Ectodermal cell (in vitro differentiated cells): ENCODE results near the gene KCNJ9.

Experiments used
- H3K27ac ChIP-seq: 2 replicates; pipeline ENCODE4 v1.7.0; 2013; ENCODE audit warnings: mild to moderate bottlenecking, low read depth, low read length; ENCODE audit not compliant: insufficient read depth, poor library complexity, severe bottlenecking
- H3K27me3 ChIP-seq: 2 replicates; pipeline ENCODE4 v1.7.0; 2013; ENCODE audit warnings: mild to moderate bottlenecking, low read length; ENCODE audit not compliant: insufficient read depth, control insufficient read depth, poor library complexity, severe bottlenecking
- H3K36me3 ChIP-seq: one replicate; pipeline ENCODE4 v1.7.0; 2013; ENCODE audit warnings: low read length; ENCODE audit not compliant: control insufficient read depth, insufficient read depth
- H3K4me1 ChIP-seq: one replicate; pipeline ENCODE4 v1.7.0; 2013; ENCODE audit warnings: low read length; ENCODE audit not compliant: control insufficient read depth, insufficient read depth
- H3K4me3 ChIP-seq: 2 replicates; pipeline ENCODE4 v1.7.0; 2013; ENCODE audit warnings: low read depth, low read length, control low read depth; ENCODE audit not compliant: insufficient read depth
- H3K9me3 ChIP-seq: 2 replicates; pipeline ENCODE4 v1.7.0; 2013; ENCODE audit warnings: mild to moderate bottlenecking, low read length, moderate library complexity; ENCODE audit not compliant: control insufficient read depth
- WGBS, 2 experiments: methylation state at CpG; one replicate each; pipeline ENCODE4 v1.1.7; 2013; ENCODE audit warnings: missing lambda C conversion rate in 2 of 2; 5-methylcytosine and 5-hydroxymethylcytosine counted together

The KCNJ9 gene

GRCh38 chr1:160095382-160096105 lies 14.2 kb downstream of the KCNJ9 start:
- Histone ChIP-seq H3K36me3 (no peaks in the 10 kb centered on the region), H3K4me3 (no peak overlapping the region), H3K9me3 (no peaks in the 10 kb centered on the region), H3K27me3 (peaks cover 16% of the 10 kb centered on the region), H3K27ac (no peak overlapping the region), H3K4me1 (peaks cover 23% of the 10 kb centered on the region)
- WGBS, 2 experiments: 70 to 76% methylated on average over 4 of the region's 4 CpGs

DNA sequence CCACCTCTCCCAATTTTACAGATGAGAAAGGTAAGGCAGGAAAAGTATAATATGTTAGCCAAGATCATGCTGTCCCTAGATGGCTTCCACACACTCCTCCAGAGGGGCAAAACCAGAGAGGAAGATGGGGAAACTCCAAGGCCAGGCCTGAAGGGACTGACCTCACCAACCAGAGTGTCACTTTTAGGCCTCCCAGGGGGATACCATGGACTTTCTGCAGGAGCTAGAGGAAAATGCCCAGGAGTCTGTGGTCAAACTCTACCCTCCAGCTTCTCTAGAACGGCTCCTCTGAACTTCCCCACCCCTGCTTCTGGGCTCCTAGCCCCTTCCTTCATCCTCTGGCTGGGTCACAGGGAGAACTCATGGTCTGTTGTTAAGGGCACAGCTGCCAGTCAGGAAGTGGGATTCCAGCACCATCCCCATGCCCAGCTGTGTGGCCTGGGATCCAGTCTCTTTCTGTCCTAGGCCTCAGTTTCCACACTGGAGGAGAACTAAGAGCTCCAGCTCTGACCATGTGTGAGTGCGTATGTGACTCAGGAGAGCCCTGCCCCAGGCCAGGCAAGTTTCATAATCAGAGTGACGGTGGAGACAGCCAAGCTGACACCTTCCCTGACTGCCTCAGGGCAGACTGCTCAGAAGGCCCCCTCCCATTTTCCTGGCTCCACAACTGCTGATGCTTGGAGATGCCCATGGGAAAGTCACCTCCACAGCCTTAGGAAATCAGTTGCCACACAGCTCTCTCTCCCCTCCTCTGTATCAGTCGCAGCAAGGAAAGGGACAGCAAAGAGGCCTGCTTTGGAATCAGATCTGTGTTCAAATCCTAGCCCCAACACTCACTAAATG lies 15.2 kb downstream of the KCNJ9 start:
- peaks cover 16% of the 10 kb centered on the region for H3K27me3 ChIP-seq
- peaks cover 27% of the 10 kb centered on the region for H3K4me1 ChIP-seq
- H3K27ac ChIP-seq: no peak overlapping the region
- no peaks in the 10 kb centered on the region for H3K9me3 ChIP-seq
- WGBS, 2 experiments: 83 to 87% methylated on average over 4 of the region's 4 CpGs
- no peak overlapping the region for H3K4me3 ChIP-seq
- no peaks in the 10 kb centered on the region for H3K36me3 ChIP-seq

DNA sequence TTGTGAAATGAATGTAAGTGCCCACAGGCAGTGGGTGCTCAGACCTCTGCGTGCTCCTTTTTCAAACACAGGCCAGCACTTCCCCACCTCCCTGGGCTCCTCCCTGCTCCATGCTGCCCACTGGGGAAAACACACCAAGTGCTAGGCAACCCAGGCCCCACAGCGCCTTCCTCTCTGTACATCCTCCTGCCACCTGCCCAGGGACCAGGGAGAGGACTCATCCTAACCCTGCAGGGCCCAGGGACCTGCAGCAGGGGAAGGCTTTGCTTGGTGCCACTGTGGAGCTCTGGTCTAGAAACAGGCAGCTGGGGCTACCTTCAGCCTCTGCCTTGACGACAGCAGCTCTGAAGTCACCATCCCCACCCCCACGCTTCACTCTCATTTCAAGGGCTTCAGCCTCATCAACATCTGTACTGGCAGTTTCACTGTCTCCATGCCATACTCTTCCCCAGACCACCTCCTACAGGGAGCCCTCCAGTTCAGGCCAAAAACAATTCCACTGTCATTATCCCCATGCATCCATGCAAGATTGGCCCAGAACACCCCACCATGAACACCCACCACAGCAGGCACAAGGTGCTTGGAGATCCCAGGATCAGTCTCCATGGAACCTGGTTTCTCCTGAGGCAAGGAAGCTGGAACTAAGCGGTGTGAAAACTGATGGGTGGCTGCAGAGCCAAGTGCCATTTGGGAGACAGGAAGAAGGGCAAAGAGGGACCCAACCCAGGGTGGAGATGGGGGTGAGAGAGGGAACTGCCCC lies 16.0 kb downstream of the KCNJ9 start:
- Histone ChIP-seq H3K27ac (no peak overlapping the region), H3K27me3 (peaks cover 16% of the 10 kb centered on the region), H3K9me3 (no peaks in the 10 kb centered on the region), H3K4me3 (peak overlapping the region; percentile 61), H3K36me3 (no peaks in the 10 kb centered on the region), H3K4me1 (peaks cover 34% of the 10 kb centered on the region)
- WGBS, 2 experiments: 52 to 60% methylated on average over 5 of the region's 5 CpGs

GRCh38 chr1:160097911-160098851 lies 16.8 kb downstream of the KCNJ9 start, which contains the start of gene IGSF8:
Gene IGSF8 (minus strand): TSS chr1:160098619. CDS start chr1:160098472, 147 bp downstream.
- Histone ChIP-seq H3K4me1 (peaks cover 42% of the 10 kb centered on the region), H3K4me3 (peak within 1 kb of the TSS; percentile 61), H3K27ac (no peak within 1 kb of the TSS), H3K9me3 (no peaks in the 10 kb centered on the region), H3K36me3 (no peaks in the 10 kb centered on the region), H3K27me3 (peaks cover 16% of the 10 kb centered on the region)
- WGBS, 2 experiments: 6% methylated on average over 61 to 63 of the region's 64 CpGs

- Histone ChIP-seq H3K4me3 (peak overlapping the region; percentile 38), H3K27ac (no peak overlapping the region), H3K9me3 (no peaks in the 10 kb centered on the region), H3K36me3 (no peaks in the 10 kb centered on the region), H3K27me3 (peaks cover 16% of the 10 kb centered on the region), H3K4me1 (peaks cover 50% of the 10 kb centered on the region)
- WGBS, 2 experiments: 7 to 10% methylated on average over 34 to 40 of the region's 40 CpGs
Measured at GRCh38 chr1:160098852-160099561, 17.7 kb downstream of the KCNJ9 start.

DNA sequence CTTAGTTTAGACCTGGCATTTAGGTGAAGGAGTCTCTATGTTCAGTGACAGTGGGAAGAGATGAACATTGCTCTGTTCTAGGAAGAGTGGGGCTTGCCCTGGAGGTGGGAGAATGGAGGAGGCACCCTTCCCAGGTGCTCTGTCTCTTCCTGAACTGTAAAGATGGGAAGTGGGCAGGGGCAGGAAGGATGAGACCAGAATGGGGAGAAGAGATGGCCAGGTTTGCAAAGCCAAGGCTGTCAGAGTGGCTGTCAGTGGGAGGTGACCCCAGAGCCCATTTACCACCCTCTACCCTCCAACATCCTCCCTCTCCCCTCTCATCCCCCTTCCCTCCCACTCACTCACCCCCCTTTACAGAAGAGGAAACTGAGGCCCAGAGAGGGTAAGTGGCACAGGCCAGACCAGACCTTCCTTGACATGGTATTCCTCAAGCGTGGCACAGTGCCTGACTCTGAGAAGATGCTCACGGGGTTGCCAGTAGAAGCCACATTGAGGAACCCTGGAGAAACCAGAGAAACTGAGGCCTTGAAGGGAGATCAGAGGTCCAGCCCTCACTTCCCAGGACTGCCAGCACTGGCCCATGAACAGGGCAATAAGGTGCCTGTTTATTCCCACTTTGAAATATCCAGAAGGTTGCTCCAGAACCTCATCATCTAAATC lies 18.5 kb downstream of the KCNJ9 start:
- Histone ChIP-seq H3K4me1 (peaks cover 59% of the 10 kb centered on the region), H3K27ac (no peak overlapping the region), H3K36me3 (no peaks in the 10 kb centered on the region), H3K9me3 (no peaks in the 10 kb centered on the region), H3K27me3 (peaks cover 16% of the 10 kb centered on the region), H3K4me3 (no peak overlapping the region)
- WGBS, 2 experiments: 96 to 97% methylated on average over 2 of the region's 2 CpGs

DNA sequence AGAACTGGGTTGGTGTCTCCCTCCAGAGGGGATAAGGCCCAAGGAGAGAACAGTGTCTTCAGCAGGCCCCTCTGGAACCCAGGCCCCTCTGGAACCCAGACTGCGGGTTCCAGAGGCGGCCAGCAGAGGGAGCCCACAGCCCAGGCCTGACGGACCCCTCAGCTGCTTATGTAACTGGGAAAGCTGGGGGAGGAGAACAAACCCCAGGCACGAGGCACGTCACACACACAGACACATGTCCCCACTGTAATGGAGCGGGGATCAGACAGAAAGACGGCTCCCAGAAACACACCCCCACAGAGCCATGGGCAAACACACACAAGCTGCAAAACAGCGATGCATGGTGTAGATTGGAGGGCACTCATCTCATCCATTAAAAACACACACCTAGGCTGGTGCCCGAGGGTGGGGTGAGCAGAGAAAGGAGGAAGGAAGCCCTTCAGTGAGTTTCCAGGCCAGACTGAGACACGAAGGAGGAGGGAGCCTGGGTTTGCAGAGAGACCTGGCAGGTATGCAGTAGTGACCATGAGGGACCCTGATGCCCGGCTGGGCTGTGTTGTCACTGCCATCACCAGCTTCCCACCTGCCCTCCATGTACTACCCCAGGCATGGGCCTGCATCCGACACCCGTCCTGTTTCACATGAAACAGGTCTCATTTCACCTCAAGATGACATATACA lies 19.8 kb downstream of the KCNJ9 start:
- no peak overlapping the region for H3K27ac ChIP-seq
- no peaks in the 10 kb centered on the region for H3K9me3 ChIP-seq
- peaks cover 16% of the 10 kb centered on the region for H3K27me3 ChIP-seq
- WGBS, 2 experiments: 31 to 37% methylated on average over 13 of the region's 13 CpGs
- H3K36me3 ChIP-seq: no peaks in the 10 kb centered on the region
- peaks cover 51% of the 10 kb centered on the region for H3K4me1 ChIP-seq
- no peak overlapping the region for H3K4me3 ChIP-seq

GRCh38 chr1:160101717-160102522 lies 20.6 kb downstream of the KCNJ9 start:
- Histone ChIP-seq H3K36me3 (no peaks in the 10 kb centered on the region), H3K4me1 (peaks cover 48% of the 10 kb centered on the region), H3K9me3 (no peaks in the 10 kb centered on the region), H3K27ac (no peak overlapping the region), H3K4me3 (no peak overlapping the region), H3K27me3 (peaks cover 16% of the 10 kb centered on the region)
- 87 to 88% methylated on average over 9 of the region's 9 CpGs for WGBS, 2 experiments
